GM19395 (cell line): Measurements from ENCODE around the gene HCRTR1.

Experiments
- ATAC-seq: cut with Tn5 transposase; IDR thresholded peaks from one replicate; pipeline ENCODE4 v1.9.1; 2021; ENCODE audit warnings: mild to moderate bottlenecking, moderate library complexity; ENCODE audit not compliant: unreplicated experiment

HCRTR1 gene

DNA sequence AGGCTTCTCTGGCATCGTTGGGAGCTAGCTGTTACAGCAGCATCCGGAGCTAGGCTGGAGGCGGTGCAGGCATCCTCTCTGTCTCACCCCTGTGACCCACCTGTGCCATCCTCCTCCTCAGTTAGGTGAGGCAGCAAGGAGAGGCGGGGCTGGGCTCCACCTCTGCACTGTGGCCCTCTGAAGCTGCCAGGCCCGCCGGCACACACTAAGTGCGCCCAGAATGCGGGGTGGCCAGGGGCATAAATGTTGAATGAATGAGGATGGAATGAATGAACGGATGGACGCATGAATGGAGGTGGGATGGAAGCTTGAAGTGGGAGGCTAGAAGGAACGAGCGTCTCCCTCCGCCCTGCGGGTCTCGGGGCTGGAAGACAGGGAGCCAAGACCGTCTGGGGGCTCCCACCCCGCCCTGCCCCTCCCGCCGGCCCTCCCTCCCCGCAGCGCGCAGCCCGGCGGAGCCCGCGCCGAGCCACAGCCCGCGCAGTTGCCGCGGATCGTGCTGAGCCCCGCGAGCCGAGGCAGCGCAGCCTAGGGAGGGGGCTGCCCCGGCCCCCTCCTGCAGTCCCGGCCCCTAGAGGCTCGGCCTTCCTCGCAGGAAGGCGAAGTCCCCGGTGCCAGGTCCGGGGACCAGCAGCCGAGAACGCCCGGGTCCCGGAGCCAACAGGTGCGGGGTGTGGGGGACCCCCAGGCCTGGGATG is at the start of gene HCRTR1:
HCRTR1 (plus strand) TSS at position 472 of the 698 bp plus-strand sequence. CDS start 1,504 bp downstream, outside the sequence.
- ATAC-seq = no peak

DNA sequence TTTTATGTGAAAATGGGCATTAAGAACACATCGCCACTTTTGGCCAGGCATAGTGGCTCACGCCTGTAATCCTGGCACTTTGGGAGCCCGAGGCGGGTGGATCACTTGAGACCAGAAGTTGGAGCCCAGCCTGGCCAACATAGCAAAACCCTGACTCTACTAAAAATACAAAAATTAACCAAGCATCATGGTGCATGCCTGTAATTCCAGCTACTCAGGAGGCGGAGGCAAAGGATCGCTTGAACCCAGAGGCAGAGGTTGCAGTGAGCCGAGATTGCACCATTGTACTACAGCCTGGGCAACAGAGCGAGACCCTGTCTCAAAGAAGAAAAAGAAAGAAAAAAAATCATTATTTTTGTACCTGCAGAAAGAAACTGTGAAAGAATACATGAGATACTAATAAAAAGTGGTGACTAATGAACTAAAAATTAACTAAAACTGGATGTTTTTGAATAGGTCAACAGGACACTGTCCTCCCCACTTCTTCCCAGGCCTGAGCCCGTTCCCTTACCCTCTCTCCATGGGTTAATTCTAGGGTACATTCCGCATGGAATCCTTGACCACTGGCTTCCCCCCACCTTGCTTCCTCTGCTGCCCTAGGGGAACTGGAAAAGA is 49.4 kb upstream of the HCRTR1 start:
- no peak for ATAC-seq

DNA sequence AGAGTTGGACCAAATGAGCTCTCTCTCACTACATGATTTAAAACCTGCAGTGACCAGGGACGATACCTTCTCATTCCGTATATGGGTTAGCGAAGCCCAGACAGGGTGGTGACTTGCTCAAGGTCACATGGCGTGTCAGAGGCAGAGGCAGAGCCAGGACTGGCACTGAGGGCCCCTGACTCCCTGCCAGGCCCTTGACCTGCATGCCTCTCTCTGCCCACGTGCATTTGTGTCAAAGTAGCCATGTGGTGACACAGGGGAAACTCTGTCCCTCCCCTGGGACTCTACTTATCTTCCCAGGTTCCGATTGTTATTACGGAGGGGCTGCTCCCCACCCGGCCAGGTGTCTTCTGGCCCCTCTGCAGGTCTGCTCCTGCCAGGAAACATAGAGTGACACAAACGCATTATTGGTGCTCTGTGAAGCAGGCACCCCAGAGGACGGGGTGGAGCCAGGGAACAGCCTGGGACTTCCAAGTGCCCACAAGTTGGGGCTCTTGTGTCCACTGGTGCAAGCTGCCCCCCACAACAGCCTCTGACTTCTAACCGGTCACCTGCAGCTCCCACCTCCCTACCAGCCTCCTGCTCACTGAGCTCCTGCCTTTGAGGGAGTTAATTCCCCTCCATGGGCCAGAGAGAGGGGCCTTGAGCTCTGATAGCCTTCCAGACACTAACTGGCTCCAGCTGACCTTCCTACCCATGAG is 48.4 kb upstream of the HCRTR1 start:
- ATAC-seq = no peak

DNA sequence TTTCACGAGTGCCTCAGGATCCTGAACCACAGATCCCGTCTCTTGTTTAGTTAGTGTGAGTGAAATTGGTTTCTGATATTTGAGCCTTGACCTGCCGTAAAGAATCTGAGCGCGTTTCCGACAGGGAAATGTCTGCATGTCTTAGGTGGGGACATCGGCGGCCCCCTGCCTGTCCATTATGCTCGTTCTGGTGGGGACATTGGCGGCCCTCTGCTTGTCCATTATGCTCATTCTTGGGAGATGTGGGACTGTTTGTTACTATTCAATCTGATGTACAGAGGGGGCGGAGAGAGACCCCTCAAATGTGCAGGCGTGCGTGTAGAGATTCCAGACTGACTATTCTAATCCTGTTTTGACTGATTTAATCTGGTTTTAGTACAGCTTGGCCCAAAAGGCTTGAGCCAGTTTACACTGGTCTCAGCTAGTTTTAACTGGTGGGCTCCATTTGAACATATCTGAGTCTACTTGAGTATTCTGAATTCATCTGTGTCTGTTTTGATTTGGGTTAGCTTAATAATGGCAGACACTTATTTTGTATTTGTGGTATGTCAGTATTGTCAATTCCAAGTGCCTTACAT is 47.8 kb upstream of the HCRTR1 start:
- ATAC-seq = no peak

DNA sequence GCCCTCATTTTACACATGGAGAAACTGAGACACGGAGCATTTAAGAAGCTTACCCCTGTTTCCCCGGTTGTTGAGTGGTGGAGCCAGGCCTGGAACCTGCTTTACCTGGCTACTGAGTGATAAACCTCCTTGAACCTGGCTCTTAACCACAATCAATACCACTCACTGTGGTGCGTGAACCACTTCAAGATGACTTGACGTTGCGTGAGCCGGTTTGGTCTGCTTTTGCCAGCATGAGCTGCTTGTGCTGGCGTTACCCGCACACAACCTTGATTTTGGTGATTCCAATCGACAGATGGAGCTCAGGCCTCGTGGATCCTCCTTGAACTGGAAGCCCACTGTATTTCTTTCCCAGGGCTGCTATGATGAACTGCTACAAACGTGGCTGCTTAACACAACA is 47.3 kb upstream of the HCRTR1 start:
- no peak for ATAC-seq

DNA sequence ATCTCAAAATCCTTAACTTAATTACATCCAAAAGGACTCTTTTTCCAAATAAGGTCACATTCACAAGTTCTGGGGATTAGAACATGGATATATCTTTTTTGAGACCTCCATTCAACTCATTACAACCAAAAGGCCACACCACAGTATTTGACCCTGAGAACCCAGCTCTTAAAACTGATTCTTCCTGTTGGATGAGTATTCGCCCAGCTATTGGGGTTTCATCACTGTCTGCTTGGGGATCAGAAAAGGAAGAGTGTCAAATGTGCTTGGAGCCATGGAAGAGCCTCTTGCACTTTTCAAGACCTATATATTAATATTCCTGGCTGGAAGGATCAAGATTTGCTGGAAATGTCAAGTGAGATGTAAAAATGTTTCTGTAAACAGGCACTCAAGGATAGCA is 46.6 kb upstream of the HCRTR1 start:
- no peak for ATAC-seq

DNA sequence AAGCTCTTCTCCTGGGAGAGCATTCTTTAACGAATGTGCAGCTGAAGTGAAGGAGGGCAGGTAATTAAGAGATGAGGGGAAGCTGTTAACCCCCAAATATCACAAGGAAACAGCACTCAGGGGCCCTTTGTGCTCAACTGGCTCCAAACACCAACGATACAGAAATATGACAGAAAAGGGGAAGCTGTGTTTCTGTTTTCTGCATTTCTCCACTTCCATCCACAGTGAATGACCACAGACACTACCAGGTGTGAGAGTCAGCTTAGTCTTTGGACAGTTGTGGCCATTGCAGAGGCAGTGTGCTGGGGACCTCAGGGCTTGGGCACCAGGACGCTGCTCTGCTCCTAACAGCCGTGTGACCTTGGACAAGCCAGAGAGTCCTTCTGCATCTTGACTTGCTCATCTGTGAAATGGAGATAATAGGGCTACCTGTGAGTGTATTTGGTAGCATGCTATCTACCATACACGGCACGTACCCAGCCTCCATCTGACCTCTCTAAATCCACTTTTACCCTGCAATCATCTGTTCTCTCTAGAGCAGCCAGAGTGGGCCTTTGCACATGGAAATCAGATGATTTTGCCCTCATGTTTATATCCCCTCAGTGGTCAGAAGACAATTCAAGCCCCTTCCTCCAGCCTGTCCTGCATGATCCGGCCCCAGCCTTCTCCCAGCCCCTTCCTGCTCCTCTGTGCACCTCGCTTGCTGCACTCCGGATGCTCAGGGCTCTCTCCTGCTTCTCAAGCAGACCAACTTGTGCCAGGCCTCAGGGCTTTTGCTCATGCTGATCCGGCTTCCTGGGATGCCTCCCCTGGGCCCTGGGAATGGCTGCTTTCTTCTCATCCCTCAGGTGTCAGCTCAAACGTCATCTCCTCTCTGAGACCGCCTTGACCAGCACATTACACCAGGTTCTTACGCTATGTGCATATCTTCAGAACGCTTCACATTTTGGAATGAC is 45.9 kb upstream of the HCRTR1 start:
- ATAC-seq = no peak

DNA sequence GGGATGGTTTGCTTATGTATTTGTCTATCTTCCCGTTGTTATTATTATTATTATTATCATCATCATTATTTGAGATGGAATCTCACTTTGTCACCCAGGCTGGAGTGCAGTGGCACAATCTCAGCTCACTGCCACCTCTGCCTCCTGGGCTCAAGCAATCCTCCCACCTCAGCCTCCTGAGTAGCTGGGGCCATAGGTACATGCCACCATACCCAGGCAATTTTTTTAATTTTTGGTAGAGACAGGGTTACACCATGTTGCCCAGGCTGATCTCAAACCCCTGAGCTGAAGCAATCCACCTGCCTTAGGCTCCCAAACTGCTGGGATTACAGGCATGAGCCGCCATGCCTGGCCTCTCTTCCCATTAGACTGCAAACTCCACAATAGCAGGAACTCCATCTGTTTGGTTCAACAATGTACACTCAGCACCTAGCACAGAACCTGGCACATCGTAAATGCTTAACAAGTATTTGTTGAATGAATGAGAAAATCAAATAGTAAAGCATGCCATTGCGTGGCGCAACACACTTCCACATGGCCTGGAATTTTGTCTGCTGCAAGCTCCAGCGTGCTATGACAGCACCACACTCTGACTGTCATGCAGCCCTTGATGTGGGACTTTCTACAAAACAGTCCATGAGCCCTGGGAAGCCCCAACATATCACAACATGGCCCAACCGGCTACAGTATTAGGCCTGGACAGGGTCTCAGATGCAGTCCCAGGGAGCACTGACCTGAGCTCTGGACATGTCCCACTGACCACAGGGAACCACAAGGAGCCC is 45.0 kb upstream of the HCRTR1 start:
- ATAC-seq = no peak

DNA sequence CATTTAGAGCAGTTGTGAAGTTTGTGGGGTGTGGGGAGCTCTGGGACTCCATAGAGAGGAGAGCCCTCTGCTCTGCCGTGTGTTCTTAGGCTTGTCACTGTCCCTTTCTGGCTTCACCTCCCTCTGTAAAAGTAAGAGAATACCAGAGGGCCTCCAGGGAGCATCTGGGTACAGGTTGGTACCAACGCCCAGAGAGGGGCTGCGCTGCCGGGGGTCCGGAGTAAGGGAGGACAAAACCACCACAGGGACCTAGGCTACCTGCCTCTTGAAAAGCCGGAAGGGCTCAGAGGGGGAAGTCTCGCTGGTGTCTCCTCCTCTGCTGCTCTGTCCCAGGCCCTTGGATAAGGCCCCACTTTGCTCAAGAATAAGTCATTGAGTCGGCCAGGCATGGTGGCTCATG is 44.2 kb upstream of the HCRTR1 start:
- ATAC-seq = no peak

DNA sequence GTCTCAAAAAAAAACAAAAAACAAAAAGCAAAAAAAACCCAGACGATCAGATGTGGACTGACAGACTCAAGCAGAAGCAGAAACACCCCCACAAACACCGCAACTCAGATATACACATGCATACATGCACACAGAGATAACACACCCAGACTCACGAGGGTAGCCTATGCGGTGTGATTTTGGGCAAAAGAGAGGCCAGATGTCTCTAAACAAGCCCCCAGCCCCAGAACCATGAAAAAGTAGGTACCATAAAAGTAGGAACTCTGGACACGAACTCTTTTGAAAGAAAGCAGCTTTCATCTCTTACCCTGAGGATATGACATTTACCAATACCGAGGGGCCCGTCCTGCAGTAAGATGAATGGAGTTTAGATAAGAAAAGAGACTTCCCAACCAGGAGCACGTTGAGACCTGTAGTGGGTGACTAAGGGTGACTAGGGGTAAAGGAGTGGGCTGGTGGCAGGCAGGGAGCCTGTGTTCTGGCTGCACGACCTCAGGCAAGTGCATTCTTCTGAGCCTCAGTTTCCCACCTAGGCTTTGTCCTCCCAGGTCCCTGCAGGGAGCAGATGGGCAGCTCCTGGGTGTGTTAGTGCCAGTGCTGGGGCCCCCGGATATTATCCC is 42.6 kb upstream of the HCRTR1 start:
- ATAC-seq = no peak

DNA sequence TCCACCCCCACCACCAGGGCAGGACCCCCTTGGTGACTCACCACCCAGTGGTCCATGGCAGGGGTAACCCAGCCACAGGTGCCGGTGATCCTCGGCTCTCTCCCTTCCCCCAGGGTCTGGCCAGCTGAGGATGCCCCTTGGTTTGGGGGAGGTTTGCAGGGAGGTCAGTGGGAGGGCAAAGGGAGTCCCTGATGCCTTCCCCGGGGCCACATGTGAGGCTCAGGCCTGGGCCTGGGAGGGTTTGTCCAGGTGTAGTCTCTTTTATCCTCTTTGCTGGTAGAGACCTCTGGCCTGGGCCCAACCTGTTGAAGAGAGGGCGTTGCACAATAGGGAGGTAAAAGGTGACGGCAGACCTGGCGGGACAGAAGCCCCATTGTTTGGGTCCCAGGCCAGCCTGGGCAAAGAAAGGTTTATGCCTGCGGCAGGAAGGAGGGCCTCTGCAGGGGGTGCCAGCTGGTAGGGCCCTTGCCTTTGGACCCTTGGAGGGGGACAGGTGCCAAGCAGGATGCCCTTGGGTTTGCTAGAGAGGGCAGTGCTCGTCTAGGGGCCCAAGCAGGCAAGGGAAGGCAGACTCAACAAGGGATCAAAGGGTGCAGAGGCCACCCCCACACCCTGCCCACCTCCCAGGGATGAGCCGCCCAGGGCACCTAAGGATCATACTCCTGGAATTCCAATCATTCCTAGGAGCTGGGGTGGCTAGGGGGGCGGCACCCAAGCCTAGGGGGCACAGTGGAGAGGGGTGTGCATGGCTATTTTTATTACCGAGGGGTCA is 41.9 kb upstream of the HCRTR1 start:
- ATAC-seq = no peak

DNA sequence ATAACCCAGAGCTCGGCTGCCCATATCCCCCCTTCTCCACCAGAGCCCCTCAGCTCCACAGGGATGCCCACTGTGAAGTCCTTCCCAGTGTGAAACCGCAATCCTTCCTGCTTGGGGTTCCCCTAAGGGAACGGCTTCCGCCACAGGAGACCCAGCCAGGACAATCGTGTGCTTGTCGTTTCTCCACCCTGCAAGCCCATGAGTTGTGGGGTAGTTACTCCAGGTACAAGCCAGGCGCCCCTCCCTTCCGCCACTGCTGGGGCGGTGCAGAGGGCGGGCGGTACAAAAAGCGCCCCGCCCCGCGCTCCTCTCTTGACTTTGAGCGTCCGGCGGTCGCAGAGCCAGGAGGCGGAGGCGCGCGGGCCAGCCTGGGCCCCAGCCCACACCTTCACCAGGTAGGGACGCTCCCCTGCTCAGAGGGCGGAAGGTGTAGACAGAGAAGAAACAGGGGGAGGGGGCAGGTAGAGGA is 41.3 kb upstream of the HCRTR1 start, which contains the start of gene TINAGL1:
TINAGL1 (plus strand) TSS at position 315 of the 469 bp plus-strand sequence. CDS start 634 bp downstream, outside the sequence.
- no peak for ATAC-seq

DNA sequence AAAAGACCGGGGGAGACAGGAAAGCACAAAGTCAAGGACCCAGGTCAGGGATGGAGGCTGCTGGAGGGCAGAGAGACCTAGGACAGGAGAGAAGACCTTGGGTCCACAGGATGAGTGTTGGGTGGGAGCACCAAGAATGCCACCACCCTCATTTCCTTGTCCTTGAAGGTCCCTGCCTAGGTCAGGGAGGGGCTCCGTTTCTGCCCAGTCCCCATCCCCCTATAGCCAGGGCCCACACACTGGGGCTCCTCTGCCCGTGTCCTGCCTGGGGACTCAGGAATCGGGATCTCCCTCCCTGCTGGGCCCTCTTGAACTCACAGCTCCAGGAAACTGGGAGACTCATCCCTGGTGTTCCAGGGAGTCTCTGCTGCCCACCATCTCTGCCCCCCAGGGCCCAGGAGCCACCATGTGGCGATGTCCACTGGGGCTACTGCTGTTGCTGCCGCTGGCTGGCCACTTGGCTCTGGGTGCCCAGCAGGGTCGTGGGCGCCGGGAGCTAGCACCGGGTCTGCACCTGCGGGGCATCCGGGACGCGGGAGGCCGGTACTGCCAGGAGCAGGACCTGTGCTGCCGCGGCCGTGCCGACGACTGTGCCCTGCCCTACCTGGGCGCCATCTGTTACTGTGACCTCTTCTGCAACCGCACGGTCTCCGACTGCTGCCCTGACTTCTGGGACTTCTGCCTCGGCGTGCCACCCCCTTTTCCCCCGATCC is 40.6 kb upstream of the HCRTR1 start:
- ATAC-seq = no peak

DNA sequence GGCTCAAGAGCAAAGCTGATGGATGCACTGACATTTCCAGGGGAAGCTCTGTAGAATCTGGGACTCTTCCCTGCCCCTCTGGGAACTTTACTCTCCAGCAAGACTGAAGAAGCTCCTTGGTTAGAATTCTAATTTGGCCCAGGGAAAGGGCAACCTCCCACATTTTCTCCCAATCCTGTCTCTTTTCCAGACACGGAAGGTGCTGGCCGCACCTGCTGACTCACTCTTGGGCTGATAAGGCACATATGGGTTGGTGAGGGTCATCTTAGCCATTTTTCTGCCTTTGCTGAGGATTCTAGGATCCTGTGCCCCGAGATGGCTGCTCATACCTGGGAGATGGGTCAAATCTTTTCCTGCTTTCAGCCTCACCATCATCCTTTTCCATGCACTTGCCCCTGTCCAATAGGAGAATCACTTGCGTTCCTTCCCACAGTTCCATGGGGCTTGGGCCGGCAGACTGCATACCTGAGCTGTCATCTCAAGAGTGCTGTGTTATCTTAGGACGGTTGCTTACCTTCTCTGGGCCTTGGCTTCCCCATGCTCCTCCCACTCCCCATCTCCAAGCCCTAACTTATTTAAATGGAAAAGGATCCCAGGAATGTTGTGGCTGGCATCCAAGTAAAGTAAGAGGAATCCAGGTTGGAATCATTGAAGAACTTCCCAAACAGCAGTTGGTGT is 39.8 kb upstream of the HCRTR1 start:
- no peak for ATAC-seq

DNA sequence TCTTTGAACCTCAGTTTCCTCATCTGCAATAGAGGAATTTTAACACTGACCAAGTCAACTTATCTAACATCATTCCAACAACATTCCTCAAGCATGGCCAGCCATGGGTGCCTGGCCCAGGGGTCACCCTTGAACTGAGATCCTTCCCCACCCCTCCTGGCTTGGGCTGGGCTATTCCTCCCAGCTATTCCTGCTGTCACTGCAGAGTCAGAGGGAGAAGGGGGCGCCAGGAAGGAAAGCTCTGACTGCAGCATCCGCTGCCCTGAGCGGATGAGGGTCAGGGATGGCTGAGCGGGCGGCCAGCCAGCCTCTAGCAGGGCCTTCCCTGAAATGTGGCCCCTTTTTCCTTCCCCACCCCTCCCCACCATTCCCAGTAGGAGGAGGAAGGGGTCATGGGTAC is 38.1 kb upstream of the HCRTR1 start:
- no peak for ATAC-seq

DNA sequence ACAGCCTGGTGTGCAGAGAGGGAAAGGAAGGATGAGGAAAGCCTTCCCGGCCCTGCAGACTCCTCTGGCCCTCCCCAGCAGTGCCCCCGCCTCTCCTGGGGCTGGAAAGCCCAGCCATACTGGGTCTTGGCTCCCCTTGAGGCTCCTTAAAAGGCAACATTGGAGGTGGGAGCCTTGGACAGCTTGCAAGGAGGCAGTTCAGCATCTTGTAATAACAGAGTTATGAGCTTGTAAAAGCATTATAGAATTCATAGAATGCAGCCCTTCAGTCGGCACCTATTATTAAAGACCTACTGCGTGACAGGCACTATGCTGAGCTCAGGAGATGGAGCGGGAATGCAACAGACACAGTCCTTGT is 37.0 kb upstream of the HCRTR1 start:
- no peak for ATAC-seq

DNA sequence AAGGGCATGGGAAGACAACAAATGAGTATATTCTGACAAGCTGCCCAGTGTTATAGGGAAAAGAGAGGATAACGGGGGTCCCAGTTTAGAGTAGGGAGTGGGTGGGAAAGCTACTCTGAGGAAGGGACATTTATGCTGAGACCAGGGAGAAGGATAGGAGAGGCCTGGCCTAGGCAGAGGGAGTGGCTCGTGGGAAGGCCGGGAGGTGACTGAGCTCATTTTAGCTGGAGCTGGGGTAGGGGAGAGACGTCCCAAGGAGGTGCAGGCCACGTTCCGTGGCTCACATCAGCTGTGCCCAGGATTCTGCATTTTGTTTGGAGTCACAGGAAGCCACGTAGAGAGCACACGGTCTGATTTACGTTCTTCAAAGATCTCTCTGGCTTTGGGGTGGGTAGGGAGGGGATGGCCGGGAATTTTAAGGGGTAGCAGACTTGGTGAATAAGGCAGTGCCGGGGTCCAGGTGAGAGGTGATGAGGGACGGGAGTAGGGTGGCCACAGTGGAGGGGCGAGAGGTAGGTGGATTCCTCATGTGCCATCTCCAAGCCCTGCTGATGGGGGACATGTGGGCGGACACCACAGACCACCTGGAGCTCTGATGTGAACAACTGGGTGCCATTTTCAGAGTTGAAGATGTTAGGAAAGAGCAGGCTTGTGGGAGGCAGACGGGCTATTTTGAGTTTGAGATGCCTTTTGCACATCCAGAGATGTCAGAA is 36.4 kb upstream of the HCRTR1 start:
- ATAC-seq = no peak
